ENCODE measurements around the gene HEG1. TPM values are rescaled to one million over a fixed set of nuclear protein-coding genes. Genes with fewer than 3 reads are reported as not detected.

HEG1 gene
- total RNA-seq, 1 experiment from 2014 or later = 14.6 TPM

- TF ChIP-seq ZNF425 (CRISPR knock-in tag; conservative IDR thresholded peaks at IDR 0.05) (no peak), SMAD4 (CRISPR knock-in tag; IDR thresholded peaks at IDR 0.05) (no peak), PRDM15 (CRISPR knock-in tag; IDR thresholded peaks at IDR 0.05) (no peak), ERG (CRISPR knock-in tag; IDR thresholded peaks at IDR 0.05) (no peak)
Observed at GRCh38 chr3:125008766-125009165, 47.0 kb downstream of the HEG1 start (continued).

- Mint-ChIP-seq H3K27ac (no peak overlapping the region; the same call in 1 of the 2 replicates), H3K36me3 (peaks cover 18% of the 10 kb centered on the region), H3K9me3 (no peaks in the 10 kb centered on the region), H3K4me3 (no peak overlapping the region), H3K27me3 (ENCODE audit: low read depth) (no peaks in the 10 kb centered on the region), H3K4me1 (peaks cover 6% of the 10 kb centered on the region; the same call in 1 of the 2 replicates)
- CTCF ChIA-PET = interaction anchor here (0.6 kb wide), 1 partner anchor 35 kb away, joined by 3 read pairs; no protein-coding TSS in a partner anchor
- POLR2A ChIA-PET = no interaction called here
- DNase-seq (ENCODE audit: low spot score) (no peak), ATAC-seq (no peak)
- TF ChIP-seq ZNF425 (CRISPR knock-in tag; conservative IDR thresholded peaks at IDR 0.05) (no peak), JAZF1 (CRISPR knock-in tag; IDR thresholded peaks at IDR 0.05) (no peak), ZNF423 (CRISPR knock-in tag; IDR thresholded peaks at IDR 0.05) (no peak), HMGXB4 (CRISPR knock-in tag; IDR thresholded peaks at IDR 0.05) (no peak), RORB (CRISPR knock-in tag; IDR thresholded peaks at IDR 0.05) (no peak), NFE2L1 (CRISPR knock-in tag; IDR thresholded peaks at IDR 0.05) (no peak), ELF4 (CRISPR knock-in tag; IDR thresholded peaks at IDR 0.05; ENCODE audit: low read depth) (no peak), AR (CRISPR knock-in tag; IDR thresholded peaks at IDR 0.05) (no peak), ZNF396 (CRISPR knock-in tag; IDR thresholded peaks at IDR 0.05; ENCODE audit: borderline replicate concordance) (no peak), PRRX2 (CRISPR knock-in tag; IDR thresholded peaks at IDR 0.05) (no peak), NR2C2 (CRISPR knock-in tag; IDR thresholded peaks at IDR 0.05) (no peak)
Observed at GRCh38 chr3:125006291-125006731, 49.5 kb downstream of the HEG1 start.
